ENCODE measurements around the gene PLP2. TPM values are rescaled to one million over a fixed set of nuclear protein-coding genes. Genes with fewer than 3 reads are reported as not detected.
A peak's percentile ranks its signal among the peaks of the same experiment; 100 is the strongest.

Gene PLP2
- total RNA-seq, 1 donor from 2014 or later, result 12.2 TPM

DNA sequence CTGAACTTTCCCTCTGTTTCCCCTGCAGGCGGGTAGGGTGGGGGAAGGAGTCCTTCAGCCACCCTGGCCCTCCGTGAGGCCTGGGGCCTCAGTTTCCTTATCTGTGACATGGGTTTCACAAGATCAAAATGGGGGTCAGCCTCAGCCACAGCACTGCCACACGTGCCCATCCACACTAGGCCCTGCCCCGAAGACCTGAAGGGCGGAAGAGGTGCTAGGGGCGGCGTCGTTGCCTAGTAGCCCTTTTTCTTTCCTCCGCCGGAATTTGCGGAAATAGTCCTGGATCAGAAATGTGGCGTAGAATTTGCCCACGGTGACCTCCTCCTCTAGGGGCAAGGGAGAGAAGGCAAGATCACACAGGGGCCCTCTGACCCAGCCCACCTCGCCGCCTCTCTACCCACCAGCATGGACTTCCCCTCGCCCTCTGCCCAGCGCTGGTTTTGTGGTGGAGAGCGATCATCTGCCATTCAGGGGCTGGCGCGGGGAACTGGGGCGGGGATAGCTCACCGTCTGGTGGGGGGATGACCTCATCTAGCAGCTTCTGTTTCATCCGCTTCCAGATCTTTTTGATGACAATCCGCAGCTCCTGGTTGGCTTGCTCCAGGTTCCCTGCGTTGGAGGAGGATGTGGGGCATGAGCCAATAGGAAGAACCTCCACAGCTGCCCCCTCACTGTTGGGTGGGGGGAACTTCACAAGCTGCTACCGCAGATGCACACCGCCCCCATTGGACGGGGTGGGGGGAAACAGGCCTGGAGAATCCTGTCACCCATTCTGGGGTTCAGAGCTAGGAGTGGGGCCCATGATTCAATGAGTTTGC is 37.9 kb downstream of the PLP2 start:
- Mint-ChIP-seq H3K4me3 (ENCODE audit: unreplicated experiment) (no peak overlapping the region), H3K36me3 (ENCODE audit: unreplicated experiment) (peaks cover 5% of the 10 kb centered on the region), H3K27ac (ENCODE audit: unreplicated experiment) (no peak overlapping the region), H3K9me3 (ENCODE audit: unreplicated experiment) (peaks cover 2% of the 10 kb centered on the region), H3K4me1 (ENCODE audit: low read depth, unreplicated experiment) (no peaks in the 10 kb centered on the region), H3K27me3 (ENCODE audit: unreplicated experiment) (no peaks in the 10 kb centered on the region)
- DNase-seq, result peak; percentile 24
- TF ChIP-seq, protein P1, sequence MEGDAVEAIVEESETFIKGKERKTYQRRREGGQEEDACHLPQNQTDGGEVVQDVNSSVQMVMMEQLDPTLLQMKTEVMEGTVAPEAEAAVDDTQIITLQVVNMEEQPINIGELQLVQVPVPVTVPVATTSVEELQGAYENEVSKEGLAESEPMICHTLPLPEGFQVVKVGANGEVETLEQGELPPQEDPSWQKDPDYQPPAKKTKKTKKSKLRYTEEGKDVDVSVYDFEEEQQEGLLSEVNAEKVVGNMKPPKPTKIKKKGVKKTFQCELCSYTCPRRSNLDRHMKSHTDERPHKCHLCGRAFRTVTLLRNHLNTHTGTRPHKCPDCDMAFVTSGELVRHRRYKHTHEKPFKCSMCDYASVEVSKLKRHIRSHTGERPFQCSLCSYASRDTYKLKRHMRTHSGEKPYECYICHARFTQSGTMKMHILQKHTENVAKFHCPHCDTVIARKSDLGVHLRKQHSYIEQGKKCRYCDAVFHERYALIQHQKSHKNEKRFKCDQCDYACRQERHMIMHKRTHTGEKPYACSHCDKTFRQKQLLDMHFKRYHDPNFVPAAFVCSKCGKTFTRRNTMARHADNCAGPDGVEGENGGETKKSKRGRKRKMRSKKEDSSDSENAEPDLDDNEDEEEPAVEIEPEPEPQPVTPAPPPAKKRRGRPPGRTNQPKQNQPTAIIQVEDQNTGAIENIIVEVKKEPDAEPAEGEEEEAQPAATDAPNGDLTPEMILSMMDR (IDR thresholded peaks at IDR 0.05; ENCODE audit: partially characterized antibody, unreplicated experiment), result no peak

DNA sequence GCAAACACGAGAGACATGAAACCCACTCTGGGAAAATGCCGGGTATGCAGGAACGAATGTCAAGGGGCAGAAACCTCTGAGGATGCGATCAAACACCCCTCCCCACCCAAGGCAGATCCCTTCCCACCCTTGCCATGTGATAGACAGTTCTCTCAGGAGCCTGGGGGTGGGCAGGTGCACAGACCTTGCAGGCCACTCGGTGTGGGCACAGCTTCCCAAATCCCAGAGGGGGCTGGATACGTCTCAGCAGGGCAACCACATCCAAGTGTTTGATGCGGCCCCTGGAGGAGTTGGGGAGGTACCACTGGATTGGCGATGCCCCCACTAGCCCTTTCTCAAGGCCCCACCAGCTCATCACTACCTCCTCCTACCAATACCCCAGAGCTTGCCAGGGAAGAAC is 38.7 kb downstream of the PLP2 start:
- TF ChIP-seq, protein P1 (IDR thresholded peaks at IDR 0.05; ENCODE audit: partially characterized antibody, unreplicated experiment), result no peak
- H3K4me3 Mint-ChIP-seq (ENCODE audit: unreplicated experiment), result no peak overlapping the region
- no peak overlapping the region for H3K27ac Mint-ChIP-seq (ENCODE audit: unreplicated experiment)
- H3K36me3 Mint-ChIP-seq (ENCODE audit: unreplicated experiment), result peaks cover 5% of the 10 kb centered on the region
- no peak for DNase-seq
- H3K27me3 Mint-ChIP-seq (ENCODE audit: unreplicated experiment), result no peaks in the 10 kb centered on the region
- H3K9me3 Mint-ChIP-seq (ENCODE audit: unreplicated experiment), result peaks cover 2% of the 10 kb centered on the region
- peaks cover 3% of the 10 kb centered on the region for H3K4me1 Mint-ChIP-seq (ENCODE audit: low read depth, unreplicated experiment)

DNA sequence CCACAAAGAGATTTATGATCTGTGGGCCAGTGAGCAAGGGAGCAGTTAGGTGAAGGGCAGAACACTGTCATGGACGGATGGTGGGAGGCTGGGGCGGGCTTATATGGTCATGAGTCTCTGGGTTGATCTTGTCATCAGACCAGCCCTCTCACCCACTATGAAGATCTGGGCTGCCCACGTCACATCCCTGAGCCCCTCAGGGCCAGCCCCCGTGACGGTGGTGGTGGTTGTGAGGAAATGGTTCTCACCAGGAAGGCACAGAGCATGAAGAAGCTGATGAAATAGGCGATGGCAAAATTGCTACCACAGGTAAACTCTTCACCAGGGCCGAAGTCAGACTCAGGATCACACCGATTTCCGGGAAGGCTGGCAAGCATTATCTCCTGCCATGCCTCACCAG is 39.4 kb downstream of the PLP2 start:
- H3K27me3 Mint-ChIP-seq (ENCODE audit: unreplicated experiment), result no peaks in the 10 kb centered on the region
- peaks cover 5% of the 10 kb centered on the region for H3K36me3 Mint-ChIP-seq (ENCODE audit: unreplicated experiment)
- no peak overlapping the region for H3K27ac Mint-ChIP-seq (ENCODE audit: unreplicated experiment)
- no peak overlapping the region for H3K4me3 Mint-ChIP-seq (ENCODE audit: unreplicated experiment)
- peaks cover 2% of the 10 kb centered on the region for H3K9me3 Mint-ChIP-seq (ENCODE audit: unreplicated experiment)
- DNase-seq, result no peak
- peaks cover 3% of the 10 kb centered on the region for H3K4me1 Mint-ChIP-seq (ENCODE audit: low read depth, unreplicated experiment)
- TF ChIP-seq, protein P1 (IDR thresholded peaks at IDR 0.05; ENCODE audit: partially characterized antibody, unreplicated experiment), result no peak

DNA sequence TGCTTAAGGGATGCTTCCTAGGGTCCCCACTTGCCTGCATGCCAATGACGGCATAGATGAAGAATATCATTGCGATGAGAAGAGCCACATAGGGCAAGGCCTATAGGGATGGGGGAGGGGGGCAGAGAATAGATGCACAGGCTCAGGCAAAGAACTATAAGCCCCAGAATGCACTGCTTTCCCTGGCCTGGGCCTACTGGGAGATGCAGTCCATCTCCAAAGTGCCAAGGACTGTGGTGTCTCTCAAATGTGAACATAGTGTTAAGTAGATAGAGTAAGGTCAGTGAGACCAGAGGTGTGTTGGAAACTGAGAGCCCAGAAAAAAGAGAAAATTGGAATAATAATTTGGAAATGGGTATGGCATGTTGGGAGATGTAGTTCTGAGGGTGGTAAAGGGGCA is 40.5 kb downstream of the PLP2 start:
- peaks cover 2% of the 10 kb centered on the region for H3K9me3 Mint-ChIP-seq (ENCODE audit: unreplicated experiment)

DNA sequence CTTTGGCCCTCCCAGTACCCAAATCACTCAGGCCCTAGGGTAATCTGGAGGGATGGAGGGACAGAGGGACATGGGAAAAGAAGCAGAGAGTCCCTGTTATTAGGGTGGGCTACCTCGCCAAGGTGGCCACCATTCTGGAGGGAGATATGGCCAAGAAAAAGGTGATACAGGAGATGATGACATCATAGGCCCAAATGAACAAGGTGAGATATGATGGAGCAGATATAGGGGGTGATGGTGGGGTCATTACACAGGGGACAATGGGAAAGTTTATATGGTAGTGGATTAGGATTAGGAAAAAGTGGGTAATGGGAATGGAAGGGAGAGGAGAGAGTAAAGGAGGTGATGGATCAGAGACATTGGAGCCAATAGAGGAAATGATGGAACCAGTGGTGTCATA is 41.2 kb downstream of the PLP2 start:
- TF ChIP-seq, protein P1 (IDR thresholded peaks at IDR 0.05; ENCODE audit: partially characterized antibody, unreplicated experiment), result no peak
- H3K27ac Mint-ChIP-seq (ENCODE audit: unreplicated experiment), result no peak overlapping the region
- peaks cover 2% of the 10 kb centered on the region for H3K9me3 Mint-ChIP-seq (ENCODE audit: unreplicated experiment)
- H3K27me3 Mint-ChIP-seq (ENCODE audit: unreplicated experiment), result no peaks in the 10 kb centered on the region
- H3K4me1 Mint-ChIP-seq (ENCODE audit: low read depth, unreplicated experiment), result peaks cover 3% of the 10 kb centered on the region
- H3K36me3 Mint-ChIP-seq (ENCODE audit: unreplicated experiment), result peaks cover 5% of the 10 kb centered on the region
- no peak overlapping the region for H3K4me3 Mint-ChIP-seq (ENCODE audit: unreplicated experiment)
- no peak for DNase-seq

More for the DNA sequence above, 40.5 kb downstream of the PLP2 start:
- no peaks in the 10 kb centered on the region for H3K27me3 Mint-ChIP-seq (ENCODE audit: unreplicated experiment)
- H3K4me1 Mint-ChIP-seq (ENCODE audit: low read depth, unreplicated experiment), result peaks cover 3% of the 10 kb centered on the region
- TF ChIP-seq, protein P1 (IDR thresholded peaks at IDR 0.05; ENCODE audit: partially characterized antibody, unreplicated experiment), result no peak
- no peak overlapping the region for H3K4me3 Mint-ChIP-seq (ENCODE audit: unreplicated experiment)
- DNase-seq, result no peak
- H3K36me3 Mint-ChIP-seq (ENCODE audit: unreplicated experiment), result peaks cover 5% of the 10 kb centered on the region
- H3K27ac Mint-ChIP-seq (ENCODE audit: unreplicated experiment), result no peak overlapping the region

Data from glutamatergic neuron (in vitro differentiated cells).